ENCODE data around the gene ZNF791. TPM values are rescaled to one million over a fixed set of nuclear protein-coding genes. Genes with fewer than 3 reads are reported as not detected.
"Not testable (repeated sequence)": the region's sequence is repeated elsewhere in the genome, so short reads cannot be mapped to it uniquely, and the experiment has no call there.

Gene ZNF791
- total RNA-seq, 1 donor from 2014 or later: 6.9 TPM

GRCh38 chr19:12675940-12676339 lies 65.2 kb downstream of the ZNF791 start:
- Histone ChIP-seq H3K36me3 (peaks cover 55 to 76% of the 10 kb centered on the region in 2 donors), H3K27ac (no peak overlapping the region), H3K4me3 (no peak overlapping the region), H3K27me3 (no peaks in the 10 kb centered on the region), H3K9me3 (no peaks in the 10 kb centered on the region), H3K4me1 (peaks cover 0 to 9% of the 10 kb centered on the region in 2 donors)
- TF ChIP-seq CTCF (IDR thresholded peaks at IDR 0.05): no peak
- intact Hi-C loops (cut with DNase I): loop anchor here (2.0 to 10.0 kb wide), 2 partner anchors 171 to 621 kb away; partner anchors contain the start of gene ZNF878
- DNase-seq (ENCODE audit: low spot score in 2 of 2): no peak

GRCh38 chr19:12676384-12676792 lies 65.7 kb downstream of the ZNF791 start:
- peak in 1 of 2 donors; percentile 85 for DNase-seq (ENCODE audit: low spot score in 2 of 2)
- Histone ChIP-seq H3K4me1 (peaks cover 0 to 9% of the 10 kb centered on the region in 2 donors), H3K9me3 (no peaks in the 10 kb centered on the region), H3K27ac (no peak overlapping the region), H3K4me3 (no peak overlapping the region), H3K27me3 (no peaks in the 10 kb centered on the region), H3K36me3 (peaks cover 55 to 76% of the 10 kb centered on the region in 2 donors)
- intact Hi-C loops (cut with DNase I): loop anchor here (2.0 to 10.0 kb wide), 2 partner anchors 170 to 622 kb away; partner anchors contain the start of gene ZNF878
- peak; percentile 68 to 82 (median 78) for TF ChIP-seq CTCF (IDR thresholded peaks at IDR 0.05)

GRCh38 chr19:12676928-12677327 lies 66.2 kb downstream of the ZNF791 start:
- intact Hi-C loops (cut with DNase I): loop anchor here (2.0 to 10.0 kb wide), 2 partner anchors 170 to 622 kb away; partner anchors contain the start of gene ZNF878
- Histone ChIP-seq H3K36me3 (peaks cover 55 to 76% of the 10 kb centered on the region in 2 donors), H3K27ac (no peak overlapping the region), H3K4me1 (peaks cover 0 to 9% of the 10 kb centered on the region in 2 donors), H3K4me3 (no peak overlapping the region), H3K27me3 (no peaks in the 10 kb centered on the region), H3K9me3 (no peaks in the 10 kb centered on the region)
- no peak for TF ChIP-seq CTCF (IDR thresholded peaks at IDR 0.05)
- no peak for DNase-seq (ENCODE audit: low spot score in 2 of 2)

- H3K4me1 ChIP-seq; H3K9me3 ChIP-seq; H3K27me3 ChIP-seq; H3K27ac ChIP-seq; H3K4me3 ChIP-seq; DNase-seq (ENCODE audit: low spot score in 2 of 2): not testable (repeated sequence)
- H3K36me3 ChIP-seq: peaks cover 55 to 68% of the 10 kb centered on the region in 2 donors
- intact Hi-C loops (cut with DNase I): loop anchor here (10.0 kb wide), 1 partner anchor 623 kb away; the partner anchor contains the start of gene ZNF878
Observed at GRCh38 chr19:12678039-12678438, 67.3 kb downstream of the ZNF791 start.

- Histone ChIP-seq H3K9me3 (no peaks in the 10 kb centered on the region), H3K27ac (no peak overlapping the region), H3K36me3 (peaks cover 40 to 50% of the 10 kb centered on the region in 2 donors), H3K4me1 (peaks cover 0 to 9% of the 10 kb centered on the region in 2 donors), H3K4me3 (no peak overlapping the region), H3K27me3 (no peaks in the 10 kb centered on the region)
- DNase-seq (ENCODE audit: low spot score in 2 of 2): no peak
- TF ChIP-seq CTCF (IDR thresholded peaks at IDR 0.05): no peak
- intact Hi-C loops (cut with DNase I): loop anchor here (5.0 kb wide), 1 partner anchor 57 kb away; the partner anchor contains the start of gene GET3
Observed at GRCh38 chr19:12680034-12680433, 69.3 kb downstream of the ZNF791 start.

GRCh38 chr19:12681074-12681987 lies 70.6 kb downstream of the ZNF791 start, which contains the start of gene DHPS:
Gene DHPS, minus strand, starts transcription at chr19:12681880. Its CDS starts 114 bp downstream, at chr19:12681766.
- intact Hi-C loops (cut with DNase I): loop anchor here (1.0 to 5.0 kb wide), 2 partner anchors 12 to 56 kb away; partner anchors contain the start of gene GET3

More at GRCh38 chr19:12681074-12681987, 70.6 kb downstream of the ZNF791 start, which contains the start of gene DHPS:
- TF ChIP-seq CTCF (IDR thresholded peaks at IDR 0.05): no peak
- peak; percentile 59 to 97 for DNase-seq (ENCODE audit: low spot score in 2 of 2)
- H3K9me3 ChIP-seq: no peaks in the 10 kb centered on the region
- H3K36me3 ChIP-seq: peaks cover 27 to 37% of the 10 kb centered on the region in 2 donors
- no peaks in the 10 kb centered on the region for H3K27me3 ChIP-seq
- peaks cover 0 to 9% of the 10 kb centered on the region in 2 donors for H3K4me1 ChIP-seq
- H3K4me3 ChIP-seq: peak within 1 kb of the TSS; percentile 82 to 99
- H3K27ac ChIP-seq: peak within 1 kb of the TSS; percentile 93 to 98
